ENCODE results near the gene VGLL4.

Gene VGLL4

GRCh38 chr3:11662392-11662990, 18.8 kb upstream of the VGLL4 start:
- Histone ChIP-seq H3K4me3 (ENCODE audit: low read length) (no peak overlapping the region), H3K9ac (ENCODE audit: low read length) (no peak overlapping the region), H3K27ac (ENCODE audit: low read depth, low read length) (no peak overlapping the region), H3K27me3 (ENCODE audit: control insufficient read depth, insufficient read depth, low read length) (no peaks in the 10 kb centered on the region), H3K4me1 (ENCODE audit: control insufficient read depth, insufficient read depth, low read length) (peaks cover 2% of the 10 kb centered on the region), H3K36me3 (ENCODE audit: control insufficient read depth, insufficient read depth, low read length) (no peaks in the 10 kb centered on the region)

DNA sequence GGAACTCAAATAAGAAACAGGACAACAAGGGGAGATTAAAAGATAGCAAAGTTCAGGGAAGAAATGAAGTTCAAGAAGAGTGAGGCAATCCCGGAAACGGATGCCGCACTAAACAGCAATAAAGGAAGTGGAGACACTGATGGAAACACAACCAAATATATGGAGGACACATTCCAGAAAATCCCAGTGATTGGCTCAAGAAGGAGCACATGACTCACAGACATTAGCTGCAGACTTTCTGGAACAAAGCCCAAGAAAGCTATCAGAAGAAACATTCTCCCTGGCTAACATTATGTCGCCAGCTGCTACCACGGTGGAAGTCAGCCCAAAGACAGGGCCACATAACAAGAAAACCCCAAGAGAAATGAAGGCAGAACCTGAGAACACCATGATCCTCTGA, 18.1 kb upstream of the VGLL4 start:
- Histone ChIP-seq H3K4me1 (ENCODE audit: control insufficient read depth, insufficient read depth, low read length) (no peaks in the 10 kb centered on the region), H3K4me3 (ENCODE audit: low read length) (no peak overlapping the region), H3K27ac (ENCODE audit: low read depth, low read length) (no peak overlapping the region), H3K27me3 (ENCODE audit: control insufficient read depth, insufficient read depth, low read length) (no peaks in the 10 kb centered on the region), H3K36me3 (ENCODE audit: control insufficient read depth, insufficient read depth, low read length) (no peaks in the 10 kb centered on the region), H3K9ac (ENCODE audit: low read length) (no peak overlapping the region)

- Histone ChIP-seq H3K36me3 (ENCODE audit: control insufficient read depth, insufficient read depth, low read length) (no peaks in the 10 kb centered on the region), H3K27me3 (ENCODE audit: control insufficient read depth, insufficient read depth, low read length) (no peaks in the 10 kb centered on the region), H3K27ac (ENCODE audit: low read depth, low read length) (no peak overlapping the region), H3K4me1 (ENCODE audit: control insufficient read depth, insufficient read depth, low read length) (no peaks in the 10 kb centered on the region), H3K4me3 (ENCODE audit: low read length) (no peak overlapping the region), H3K9ac (ENCODE audit: low read length) (no peak overlapping the region)
Observed at GRCh38 chr3:11661052-11661656, 17.4 kb upstream of the VGLL4 start.

DNA sequence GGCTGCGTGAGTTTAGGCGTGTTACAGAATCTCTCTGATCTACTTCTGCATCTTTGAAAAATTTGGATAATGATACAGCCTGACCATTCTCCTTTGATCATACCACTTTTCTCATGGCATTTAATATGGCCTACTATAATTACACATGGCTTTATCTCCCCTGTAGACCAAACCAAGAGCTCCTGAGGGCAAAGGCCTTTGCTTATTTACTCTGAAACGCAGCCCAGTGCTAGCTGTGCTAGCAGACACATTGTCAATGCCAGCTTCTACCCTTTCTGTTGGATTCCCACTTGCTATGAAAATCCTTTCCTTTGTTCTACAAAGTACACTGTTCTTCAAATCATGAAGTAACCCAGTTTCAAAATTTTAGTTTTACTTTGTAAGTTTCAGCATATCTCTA, 16.5 kb upstream of the VGLL4 start:
- Histone ChIP-seq H3K27me3 (ENCODE audit: control insufficient read depth, insufficient read depth, low read length) (no peaks in the 10 kb centered on the region), H3K4me3 (ENCODE audit: low read length) (no peak overlapping the region), H3K4me1 (ENCODE audit: control insufficient read depth, insufficient read depth, low read length) (no peaks in the 10 kb centered on the region), H3K9ac (ENCODE audit: low read length) (no peak overlapping the region), H3K27ac (ENCODE audit: low read depth, low read length) (no peak overlapping the region), H3K36me3 (ENCODE audit: control insufficient read depth, insufficient read depth, low read length) (no peaks in the 10 kb centered on the region)

DNA sequence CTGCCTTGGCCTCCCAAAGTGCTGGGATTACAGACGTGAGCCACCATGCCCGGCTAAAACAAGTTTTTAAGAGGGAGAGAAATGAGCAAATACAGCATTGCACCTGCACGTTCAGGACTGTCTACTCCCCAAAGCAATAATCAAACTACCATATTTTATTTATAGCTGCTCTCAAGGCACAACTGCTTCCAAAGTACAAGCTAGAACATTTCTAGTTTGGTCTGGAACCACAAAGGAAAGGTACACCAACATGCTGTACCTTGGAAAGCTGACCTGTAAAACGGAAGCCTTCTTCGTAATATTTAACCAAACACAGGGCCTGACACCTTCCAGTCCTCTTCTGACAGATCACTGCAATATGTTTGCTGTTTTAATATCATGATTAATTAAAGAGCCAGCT, 14.5 kb upstream of the VGLL4 start:
- Histone ChIP-seq H3K27ac (ENCODE audit: low read depth, low read length) (no peak overlapping the region), H3K27me3 (ENCODE audit: control insufficient read depth, insufficient read depth, low read length) (no peaks in the 10 kb centered on the region), H3K4me3 (ENCODE audit: low read length) (no peak overlapping the region), H3K9ac (ENCODE audit: low read length) (no peak overlapping the region), H3K4me1 (ENCODE audit: control insufficient read depth, insufficient read depth, low read length) (no peaks in the 10 kb centered on the region), H3K36me3 (ENCODE audit: control insufficient read depth, insufficient read depth, low read length) (no peaks in the 10 kb centered on the region)

DNA sequence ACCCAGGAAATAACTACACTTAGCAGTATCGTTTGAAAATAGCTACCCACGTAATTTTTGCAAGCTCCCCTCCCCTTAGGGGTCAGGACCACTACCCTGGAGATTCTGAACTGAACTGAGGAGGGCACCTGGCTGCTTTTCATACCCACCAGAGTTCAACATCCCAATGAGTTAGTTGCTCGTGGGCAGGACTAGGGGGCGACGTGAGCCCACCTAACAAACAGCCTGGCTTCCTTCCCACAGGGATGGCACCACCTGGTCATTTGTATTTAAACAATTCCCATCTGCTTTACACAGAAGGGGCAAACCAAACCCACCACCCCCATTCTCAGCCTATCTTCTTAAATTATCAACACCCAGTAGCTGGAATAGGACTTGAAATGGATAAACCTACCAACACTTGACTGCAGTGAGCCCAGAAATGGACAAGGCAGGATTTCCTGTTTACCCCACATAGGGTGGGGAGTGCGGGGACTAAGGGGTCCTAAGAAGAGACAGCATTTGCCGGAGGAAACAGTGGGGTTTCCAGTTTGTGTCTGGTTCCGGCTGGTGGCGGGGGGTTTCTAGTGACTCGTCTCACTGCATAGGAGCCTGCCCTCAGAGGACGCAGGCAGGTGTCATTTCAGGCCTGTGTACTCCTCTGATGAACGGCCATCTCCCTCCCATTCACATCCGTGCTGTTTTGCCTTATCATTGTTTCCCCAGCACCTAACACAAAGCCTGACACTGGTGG, 11.6 kb upstream of the VGLL4 start:
- no peaks in the 10 kb centered on the region for H3K27me3 ChIP-seq (ENCODE audit: control insufficient read depth, insufficient read depth, low read length)
- H3K4me3 ChIP-seq (ENCODE audit: low read length) = no peak overlapping the region
- H3K4me1 ChIP-seq (ENCODE audit: control insufficient read depth, insufficient read depth, low read length) = no peaks in the 10 kb centered on the region
- H3K9ac ChIP-seq (ENCODE audit: low read length) = no peak overlapping the region
- no peak overlapping the region for H3K27ac ChIP-seq (ENCODE audit: low read depth, low read length)
- H3K36me3 ChIP-seq (ENCODE audit: control insufficient read depth, insufficient read depth, low read length) = no peaks in the 10 kb centered on the region

DNA sequence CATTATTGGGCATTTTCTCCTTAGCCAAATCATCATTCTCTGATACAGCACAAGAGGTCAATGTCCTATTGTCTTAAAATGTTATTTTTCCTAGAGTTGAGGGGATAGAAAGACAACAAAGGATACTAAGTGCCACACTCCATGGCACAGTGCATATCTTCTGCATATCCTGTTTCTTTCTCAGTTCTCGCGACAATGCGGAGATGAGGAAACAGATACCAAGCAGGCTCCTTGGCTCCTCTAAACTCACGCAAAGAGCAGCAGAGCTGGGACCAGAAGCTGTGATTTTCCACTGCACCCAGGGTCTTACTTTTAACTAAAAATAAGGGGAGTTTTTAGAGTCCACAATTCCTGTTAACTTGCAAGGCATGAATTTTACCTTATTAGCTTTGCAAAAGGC, 10.5 kb upstream of the VGLL4 start:
- no peaks in the 10 kb centered on the region for H3K27me3 ChIP-seq (ENCODE audit: control insufficient read depth, insufficient read depth, low read length)
- no peak overlapping the region for H3K9ac ChIP-seq (ENCODE audit: low read length)
- no peak overlapping the region for H3K4me3 ChIP-seq (ENCODE audit: low read length)
- H3K36me3 ChIP-seq (ENCODE audit: control insufficient read depth, insufficient read depth, low read length) = no peaks in the 10 kb centered on the region
- no peak overlapping the region for H3K27ac ChIP-seq (ENCODE audit: low read depth, low read length)
- H3K4me1 ChIP-seq (ENCODE audit: control insufficient read depth, insufficient read depth, low read length) = no peaks in the 10 kb centered on the region

- Histone ChIP-seq H3K27ac (ENCODE audit: low read depth, low read length) (no peak overlapping the region), H3K4me1 (ENCODE audit: control insufficient read depth, insufficient read depth, low read length) (peaks cover 3% of the 10 kb centered on the region), H3K36me3 (ENCODE audit: control insufficient read depth, insufficient read depth, low read length) (no peaks in the 10 kb centered on the region), H3K27me3 (ENCODE audit: control insufficient read depth, insufficient read depth, low read length) (no peaks in the 10 kb centered on the region), H3K9ac (ENCODE audit: low read length) (no peak overlapping the region), H3K4me3 (ENCODE audit: low read length) (no peak overlapping the region)
Observed at GRCh38 chr3:11653298-11654055, 9.8 kb upstream of the VGLL4 start.

DNA sequence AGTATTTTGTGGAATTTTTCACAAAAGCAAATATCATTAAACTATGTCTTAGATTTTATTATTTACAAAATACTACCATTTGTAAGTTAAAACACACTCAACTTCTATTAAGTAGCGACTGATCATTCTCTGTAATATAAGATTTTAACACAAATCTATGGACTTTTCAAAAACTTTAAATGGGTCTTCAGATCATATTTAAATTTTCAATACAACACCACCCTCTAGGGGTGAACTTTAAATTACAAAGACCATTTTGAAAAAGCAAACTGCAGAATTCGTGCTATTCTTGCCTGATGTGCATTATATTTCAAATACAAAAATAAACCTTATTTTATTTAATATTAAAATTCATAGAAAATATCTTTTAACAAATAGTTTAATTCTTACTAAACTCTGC, 8.2 kb upstream of the VGLL4 start:
- Histone ChIP-seq H3K27ac (ENCODE audit: low read depth, low read length) (no peak overlapping the region), H3K4me3 (ENCODE audit: low read length) (no peak overlapping the region), H3K9ac (ENCODE audit: low read length) (no peak overlapping the region), H3K27me3 (ENCODE audit: control insufficient read depth, insufficient read depth, low read length) (no peaks in the 10 kb centered on the region), H3K36me3 (ENCODE audit: control insufficient read depth, insufficient read depth, low read length) (no peaks in the 10 kb centered on the region), H3K4me1 (ENCODE audit: control insufficient read depth, insufficient read depth, low read length) (peaks cover 3% of the 10 kb centered on the region)

DNA sequence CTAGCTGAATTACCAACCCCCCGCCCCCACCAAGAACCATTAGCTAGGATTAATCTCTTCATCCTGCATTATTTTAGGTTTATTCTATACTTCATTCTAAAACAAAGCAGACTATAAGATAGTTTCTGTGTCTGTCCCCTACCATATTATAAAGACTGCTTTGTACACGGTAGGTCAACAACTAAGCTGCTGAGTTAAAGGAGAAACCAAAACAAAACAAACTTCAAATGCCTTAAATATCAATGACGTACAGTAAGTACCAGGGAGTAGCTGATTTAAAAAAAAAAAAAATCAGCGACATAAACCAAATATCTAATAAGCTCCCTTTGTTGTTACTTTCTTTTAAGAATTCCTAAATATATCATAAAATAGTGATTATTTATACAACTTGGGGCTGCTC, 7.8 kb upstream of the VGLL4 start:
- Histone ChIP-seq H3K4me3 (ENCODE audit: low read length) (no peak overlapping the region), H3K27ac (ENCODE audit: low read depth, low read length) (no peak overlapping the region), H3K9ac (ENCODE audit: low read length) (no peak overlapping the region), H3K36me3 (ENCODE audit: control insufficient read depth, insufficient read depth, low read length) (no peaks in the 10 kb centered on the region), H3K27me3 (ENCODE audit: control insufficient read depth, insufficient read depth, low read length) (no peaks in the 10 kb centered on the region), H3K4me1 (ENCODE audit: control insufficient read depth, insufficient read depth, low read length) (peaks cover 3% of the 10 kb centered on the region)

DNA sequence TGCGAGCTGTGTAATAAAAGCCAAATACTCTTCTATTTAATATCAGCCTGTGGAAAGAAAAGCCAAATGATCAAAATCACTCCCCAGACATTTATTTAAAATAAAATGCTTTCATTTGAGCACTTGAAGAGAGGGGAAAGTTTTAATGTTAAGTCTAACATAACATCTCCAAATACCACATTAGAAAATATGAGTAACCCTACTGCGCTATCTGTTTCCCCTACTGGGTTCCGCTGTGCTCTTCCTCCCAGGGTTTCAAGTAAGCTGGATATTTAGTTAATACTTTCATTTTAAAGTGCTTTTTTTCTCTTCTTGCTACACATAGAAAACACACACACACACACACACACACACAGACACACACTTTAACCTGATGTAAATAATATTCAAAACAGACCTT, 6.7 kb upstream of the VGLL4 start:
- H3K4me1 ChIP-seq (ENCODE audit: control insufficient read depth, insufficient read depth, low read length) = peaks cover 3% of the 10 kb centered on the region
- no peak overlapping the region for H3K27ac ChIP-seq (ENCODE audit: low read depth, low read length)
- H3K36me3 ChIP-seq (ENCODE audit: control insufficient read depth, insufficient read depth, low read length) = no peaks in the 10 kb centered on the region
- no peaks in the 10 kb centered on the region for H3K27me3 ChIP-seq (ENCODE audit: control insufficient read depth, insufficient read depth, low read length)
- no peak overlapping the region for H3K9ac ChIP-seq (ENCODE audit: low read length)
- no peak overlapping the region for H3K4me3 ChIP-seq (ENCODE audit: low read length)

GRCh38 chr3:11648735-11649134, 5.0 kb upstream of the VGLL4 start:
- Histone ChIP-seq H3K27me3 (ENCODE audit: control insufficient read depth, insufficient read depth, low read length) (no peaks in the 10 kb centered on the region), H3K27ac (ENCODE audit: low read depth, low read length) (no peak overlapping the region), H3K9ac (ENCODE audit: low read length) (no peak overlapping the region)

More at GRCh38 chr3:11648735-11649134, 5.0 kb upstream of the VGLL4 start:
- peaks cover 3% of the 10 kb centered on the region for H3K4me1 ChIP-seq (ENCODE audit: control insufficient read depth, insufficient read depth, low read length)
- no peak overlapping the region for H3K4me3 ChIP-seq (ENCODE audit: low read length)
- no peaks in the 10 kb centered on the region for H3K36me3 ChIP-seq (ENCODE audit: control insufficient read depth, insufficient read depth, low read length)
